Measurements from ENCODE around the gene SMYD3. TPM values are rescaled to one million over a fixed set of nuclear protein-coding genes. Genes with fewer than 3 reads are reported as not detected.

SMYD3 gene
- total RNA-seq, 1 donor: 45.5 TPM

DNA sequence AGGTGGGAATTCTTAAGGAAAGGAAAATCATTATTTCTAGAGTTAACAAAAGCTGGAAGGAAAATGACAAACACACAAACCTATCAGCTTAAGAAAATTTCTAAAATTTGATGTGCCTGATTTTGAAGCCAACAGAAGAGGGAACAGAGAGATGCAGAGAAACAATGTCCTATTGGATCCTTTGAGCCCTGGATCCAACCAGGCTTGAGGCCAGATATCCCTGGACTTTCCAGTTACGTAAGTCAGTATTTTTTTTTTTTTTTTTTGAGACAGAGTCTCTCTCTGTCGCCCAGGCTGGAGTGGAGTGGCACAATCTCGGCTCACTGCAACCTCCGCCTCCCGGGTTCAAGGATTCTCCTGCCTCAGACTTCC, 703.4 kb downstream of the SMYD3 start:
- no peak overlapping the region for H3K4me3 ChIP-seq (ENCODE audit: low read depth, low read length)
- TF ChIP-seq, protein P1, sequence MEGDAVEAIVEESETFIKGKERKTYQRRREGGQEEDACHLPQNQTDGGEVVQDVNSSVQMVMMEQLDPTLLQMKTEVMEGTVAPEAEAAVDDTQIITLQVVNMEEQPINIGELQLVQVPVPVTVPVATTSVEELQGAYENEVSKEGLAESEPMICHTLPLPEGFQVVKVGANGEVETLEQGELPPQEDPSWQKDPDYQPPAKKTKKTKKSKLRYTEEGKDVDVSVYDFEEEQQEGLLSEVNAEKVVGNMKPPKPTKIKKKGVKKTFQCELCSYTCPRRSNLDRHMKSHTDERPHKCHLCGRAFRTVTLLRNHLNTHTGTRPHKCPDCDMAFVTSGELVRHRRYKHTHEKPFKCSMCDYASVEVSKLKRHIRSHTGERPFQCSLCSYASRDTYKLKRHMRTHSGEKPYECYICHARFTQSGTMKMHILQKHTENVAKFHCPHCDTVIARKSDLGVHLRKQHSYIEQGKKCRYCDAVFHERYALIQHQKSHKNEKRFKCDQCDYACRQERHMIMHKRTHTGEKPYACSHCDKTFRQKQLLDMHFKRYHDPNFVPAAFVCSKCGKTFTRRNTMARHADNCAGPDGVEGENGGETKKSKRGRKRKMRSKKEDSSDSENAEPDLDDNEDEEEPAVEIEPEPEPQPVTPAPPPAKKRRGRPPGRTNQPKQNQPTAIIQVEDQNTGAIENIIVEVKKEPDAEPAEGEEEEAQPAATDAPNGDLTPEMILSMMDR (IDR thresholded peaks at IDR 0.05; ENCODE audit: insufficient read depth, low read length): no peak
- DNase-seq (ENCODE audit: low read depth): no peak

- TF ChIP-seq, protein P1 (IDR thresholded peaks at IDR 0.05; ENCODE audit: insufficient read depth, low read length): no peak
- H3K4me3 ChIP-seq (ENCODE audit: low read depth, low read length): no peak overlapping the region
- no peak for DNase-seq (ENCODE audit: low read depth)
These were observed 704.0 kb downstream of the SMYD3 start for GRCh38 chr1:245802941-245803665.

DNA sequence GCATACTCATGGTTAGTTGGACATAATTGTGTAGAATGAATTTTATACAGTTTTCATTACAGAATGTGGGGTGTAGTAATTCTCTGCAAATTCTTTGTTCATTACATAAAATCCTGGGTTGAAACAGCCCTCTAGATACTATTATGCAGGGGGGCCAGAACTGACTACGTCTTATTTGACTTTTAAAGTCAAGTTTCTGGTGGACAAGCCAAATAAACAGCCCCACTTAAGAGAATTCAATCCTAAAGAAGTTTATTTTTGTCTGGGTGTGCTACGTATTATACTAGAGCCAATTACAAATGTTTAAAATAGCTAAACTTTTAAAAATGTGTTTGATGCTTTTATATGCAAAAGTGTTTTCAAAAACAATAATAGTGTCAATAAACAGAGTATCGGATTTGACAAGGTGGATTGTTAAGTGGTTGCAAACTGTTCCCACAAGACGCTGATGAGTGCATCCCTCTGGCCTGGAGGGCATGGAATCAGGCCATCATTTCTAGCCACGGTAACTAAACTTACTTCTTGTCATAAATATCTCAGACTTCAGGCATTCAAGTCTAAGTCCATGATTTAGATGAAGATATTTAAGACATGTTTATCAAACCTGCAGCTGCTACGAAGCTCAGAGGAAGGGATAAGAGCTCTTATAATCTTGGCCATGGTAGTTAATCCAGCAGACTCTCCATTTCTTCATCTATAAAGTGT, 706.0 kb downstream of the SMYD3 start:
- TF ChIP-seq, protein P1 (IDR thresholded peaks at IDR 0.05; ENCODE audit: insufficient read depth, low read length): no peak
- no peak for DNase-seq (ENCODE audit: low read depth)

GRCh38 chr1:245798349-245798711, 708.7 kb downstream of the SMYD3 start:
- DNase-seq (ENCODE audit: low read depth): no peak
- TF ChIP-seq, protein P1 (IDR thresholded peaks at IDR 0.05; ENCODE audit: insufficient read depth, low read length): no peak
- no peak overlapping the region for H3K4me3 ChIP-seq (ENCODE audit: low read depth, low read length)

More for the DNA sequence above, 706.0 kb downstream of the SMYD3 start:
- no peak overlapping the region for H3K4me3 ChIP-seq (ENCODE audit: low read depth, low read length)

- TF ChIP-seq, protein P1 (IDR thresholded peaks at IDR 0.05; ENCODE audit: insufficient read depth, low read length): peak; percentile 46
These were observed 709.3 kb downstream of the SMYD3 start for GRCh38 chr1:245797592-245798348.

DNA sequence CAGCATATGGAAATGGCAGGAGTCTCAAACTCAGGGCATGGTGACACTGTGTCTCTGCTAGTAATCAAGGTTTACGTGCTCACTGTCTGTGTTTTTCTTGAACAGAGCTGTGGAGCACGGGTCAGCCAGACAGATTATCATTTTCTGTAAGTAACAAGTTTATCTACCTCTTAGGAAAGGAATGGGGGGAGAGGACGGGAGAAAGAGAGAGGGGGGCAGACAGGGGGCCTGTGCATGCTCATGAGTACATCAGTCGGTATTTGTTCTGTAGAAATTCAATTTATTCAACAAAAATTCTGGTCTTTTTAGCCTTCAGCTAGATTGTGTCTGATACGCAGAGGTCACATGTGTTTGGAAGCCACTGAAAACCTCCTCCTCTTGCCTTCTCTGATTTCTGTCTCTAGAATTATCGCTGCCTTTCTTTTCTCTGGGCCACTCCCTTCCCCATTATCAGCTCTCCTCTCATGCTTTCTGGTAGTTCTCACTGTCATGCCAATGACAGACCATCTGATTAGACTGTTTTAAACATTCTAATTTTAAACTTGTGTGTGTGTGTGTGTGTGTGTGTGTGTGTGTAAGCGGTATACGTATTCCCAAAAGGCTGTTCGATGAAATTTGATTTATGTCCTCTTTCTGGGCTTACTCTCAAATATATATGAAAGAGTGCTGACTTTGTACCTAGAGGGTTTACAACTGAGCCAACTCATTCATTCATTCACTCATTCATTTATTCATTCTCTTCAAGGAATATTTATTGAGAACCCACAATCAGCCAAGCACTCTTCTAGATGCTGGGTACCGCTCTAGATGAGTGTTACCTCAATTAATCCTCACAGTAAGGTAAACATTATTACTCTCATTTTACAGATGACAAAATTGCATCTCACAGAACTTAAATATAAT, 715.4 kb downstream of the SMYD3 start:
- DNase-seq (ENCODE audit: low read depth): peak; percentile 89
- H3K4me3 ChIP-seq (ENCODE audit: low read depth, low read length): no peak overlapping the region
- TF ChIP-seq, protein P1 (IDR thresholded peaks at IDR 0.05; ENCODE audit: insufficient read depth, low read length): no peak

More at GRCh38 chr1:245797592-245798348, 709.3 kb downstream of the SMYD3 start:
- no peak overlapping the region for H3K4me3 ChIP-seq (ENCODE audit: low read depth, low read length)
- DNase-seq (ENCODE audit: low read depth): peak; percentile 74

Measured in fibroblast of the aortic adventitia (primary cell).